Esophagus squamous epithelium (tissue), 4 donors: ENCODE measurements around the gene SAPCD2.

ENCODE experiments used
- CTCF ChIP-seq, 6 experiments: fragments of 450-650 bp in 4 of 6; fragments of 200-600 bp in 2 of 6; sonication (generic) in 2 of 6; IDR thresholded peaks; one replicate each; pipeline ENCODE4 v1.5.1; 2016 to 2019; ENCODE audit warnings: antibody characterized with exemption in 6 of 6, mild to moderate bottlenecking in 4 of 6, moderate library complexity in 4 of 6
- POLR2A ChIP-seq, 4 donors: fragments of 450-650 bp; IDR thresholded peaks; one replicate each; pipeline ENCODE4 v1.6.1; 2017; ENCODE audit warnings: antibody characterized with exemption in 4 of 4, mild to moderate bottlenecking in 4 of 4, moderate library complexity in 3 of 4

DNA sequence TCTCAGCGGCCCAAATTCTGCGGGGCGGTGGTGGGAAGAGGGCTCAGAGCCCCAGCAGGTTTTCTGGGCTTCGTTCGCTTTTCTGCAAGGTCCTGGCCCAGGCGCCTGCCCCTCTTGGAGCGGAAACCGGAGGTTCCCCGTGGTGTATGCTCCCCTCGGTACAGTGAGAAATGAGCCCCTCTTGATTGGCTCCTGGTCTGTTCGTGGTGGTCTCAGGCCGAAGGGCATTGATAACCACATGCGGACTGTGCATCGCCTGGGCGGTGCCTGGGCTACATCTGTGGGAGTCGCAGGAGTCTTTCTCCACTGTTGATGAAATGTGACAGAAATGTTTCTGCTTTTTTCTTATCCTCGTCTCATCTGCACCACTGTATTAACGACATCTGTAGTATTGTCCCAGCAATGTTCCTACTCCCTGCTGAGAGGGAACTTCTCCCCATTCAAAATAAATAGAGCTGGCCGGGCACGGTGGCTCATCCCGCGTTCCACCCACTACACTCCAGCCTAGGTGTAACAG lies 17.1 kb upstream of the SAPCD2 start:
- no peak for TF ChIP-seq CTCF (IDR thresholded peaks at IDR 0.05)
- no peak for TF ChIP-seq POLR2A (IDR thresholded peaks at IDR 0.05)
